Measurements from ENCODE around the gene ANKHD1. TPM values are rescaled to one million over a fixed set of nuclear protein-coding genes. Genes with fewer than 3 reads are reported as not detected.

ANKHD1 gene
- total and polyA plus RNA-seq, 9 of the 15 experiments (the other 6 are each of a cell fraction or from before 2014, with no cell fraction given): 38.9 to 138 (median 78.7) TPM

DNA sequence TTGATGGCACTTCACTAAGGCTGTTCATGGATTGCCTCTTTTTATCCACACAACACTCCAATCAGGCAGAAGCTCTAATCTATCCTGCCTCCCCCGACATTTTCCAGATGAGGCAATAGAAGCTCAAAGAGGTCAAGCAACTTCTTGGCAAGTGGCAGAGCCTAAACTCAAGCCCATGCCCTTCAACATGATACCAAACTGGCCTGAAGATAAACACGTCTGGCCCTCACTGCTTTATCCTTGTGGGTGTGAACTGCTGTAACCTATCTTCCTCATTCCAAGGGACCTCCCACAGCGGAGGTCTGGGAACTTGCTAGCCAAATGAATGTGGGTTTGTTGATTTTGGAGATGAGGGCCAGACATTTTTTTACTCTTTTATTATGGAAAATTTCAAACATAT lies 172.5 kb downstream of the ANKHD1 start:
- H3K4me2 ChIP-seq (ENCODE audit: insufficient read depth, low read length): no peak overlapping the region
- no peak overlapping the region for H3K27ac ChIP-seq (ENCODE audit: extremely low read depth, low read depth, low read length)
- peaks cover 8 to 10% of the 10 kb centered on the region in 2 experiments; a peak in 3 of 5 replicates for H3K4me1 ChIP-seq (replicated peaks in 1 of 2; ENCODE audit: control insufficient read depth in 2 of 2, insufficient read depth in 2 of 2, low read length in 2 of 2)
- ChIA-PET CTCF (ENCODE audit: low intra/inter-chr PET ratio) (no interaction called here), POLR2A (interaction anchor here (0.5 to 1.6 kb wide), 5 partner anchors 9 to 201 kb away, joined by 3 to 5 read pairs (median 4); partner anchors contain the start of genes IK, NDUFA2 and SLC35A4)
- intact Hi-C loops (cut with micrococcal nuclease) (loop anchor here (1.0 kb wide), 1 partner anchor 37 kb away; no protein-coding TSS in a partner anchor), in situ Hi-C loops (cut with MboI) (no loop called here)
- DNase-seq (ENCODE audit: extremely low read depth in 1 of 4, low spot score in 3 of 4) (no peak), ATAC-seq (0 out of 3 replicates have a peak, but pooled peaks have one; percentile 10), FAIRE-seq (no peak)
- no peaks in the 10 kb centered on the region for H4K20me1 ChIP-seq (replicated peaks; ENCODE audit: control insufficient read depth, insufficient read depth, low read length)
- H3K9me1 ChIP-seq (ENCODE audit: control insufficient read depth, insufficient read depth, low read length): no peaks in the 10 kb centered on the region
- H3K9ac ChIP-seq (ENCODE audit: insufficient read depth in 1 of 2, low read depth in 2 of 2, low read length in 2 of 2): no peak overlapping the region
- peak overlapping the region; percentile 66 for H2AFZ ChIP-seq (ENCODE audit: low read depth, low read length)
- no peaks in the 10 kb centered on the region for H3K9me3 ChIP-seq (replicated peaks; ENCODE audit: control insufficient read depth, insufficient read depth, low read depth, low read length)
- H3K79me2 ChIP-seq (ENCODE audit: control insufficient read depth, insufficient read depth, low read length): no peaks in the 10 kb centered on the region
- H3K27me3 ChIP-seq (ENCODE audit: control insufficient read depth in 2 of 2, insufficient read depth in 2 of 2, low read length in 2 of 2): no peaks in the 10 kb centered on the region
- H3K36me3 ChIP-seq (ENCODE audit: control insufficient read depth, insufficient read depth, low read length): 0 out of 3 replicates have a peak, but pooled peaks cover 4% of the 10 kb centered on the region
- BruUV-seq (replicated peaks): no TSS peak
- no peak overlapping the region for H3K4me3 ChIP-seq
- WGBS (ENCODE audit: insufficient coverage, low coverage, missing lambda C conversion rate): 7% methylated on average over 3 of the region's 3 CpGs
- TF ChIP-seq ZNF23 (CRISPR knock-in tag; IDR thresholded peaks at IDR 0.05): no peak
- TF ChIP-seq, protein P1, sequence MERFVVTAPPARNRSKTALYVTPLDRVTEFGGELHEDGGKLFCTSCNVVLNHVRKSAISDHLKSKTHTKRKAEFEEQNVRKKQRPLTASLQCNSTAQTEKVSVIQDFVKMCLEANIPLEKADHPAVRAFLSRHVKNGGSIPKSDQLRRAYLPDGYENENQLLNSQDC (CRISPR knock-in tag; IDR thresholded peaks at IDR 0.05): no peak
- TF ChIP-seq CAMTA2 (CRISPR knock-in tag; conservative IDR thresholded peaks at IDR 0.05): no peak
- TF ChIP-seq ZNF253 (CRISPR knock-in tag; conservative IDR thresholded peaks at IDR 0.05): no peak
- TF ChIP-seq RBFOX2 (IDR thresholded peaks at IDR 0.05; ENCODE audit: low read depth, low read length): no peak
- no peak for TF ChIP-seq RHOXF2B (CRISPR knock-in tag; conservative IDR thresholded peaks at IDR 0.05)
- no peak for TF ChIP-seq LEF1 (IDR thresholded peaks at IDR 0.05)
- 0 out of 2 replicates have a peak, but pooled peaks have one; percentile 5 for TF ChIP-seq CBFA2T2 (conservative IDR thresholded peaks at IDR 0.05)
- TF ChIP-seq DMBX1 (CRISPR knock-in tag; IDR thresholded peaks at IDR 0.05; ENCODE audit: borderline replicate concordance): no peak
- no peak for TF ChIP-seq ZBTB1 (CRISPR knock-in tag; IDR thresholded peaks at IDR 0.05; ENCODE audit: borderline replicate concordance, low read depth)
- no peak for TF ChIP-seq ZNF347 (CRISPR knock-in tag; IDR thresholded peaks at IDR 0.05; ENCODE audit: low read depth)
- TF ChIP-seq ZNF668 (CRISPR knock-in tag; IDR thresholded peaks at IDR 0.05): no peak
- TF ChIP-seq, protein P2, sequence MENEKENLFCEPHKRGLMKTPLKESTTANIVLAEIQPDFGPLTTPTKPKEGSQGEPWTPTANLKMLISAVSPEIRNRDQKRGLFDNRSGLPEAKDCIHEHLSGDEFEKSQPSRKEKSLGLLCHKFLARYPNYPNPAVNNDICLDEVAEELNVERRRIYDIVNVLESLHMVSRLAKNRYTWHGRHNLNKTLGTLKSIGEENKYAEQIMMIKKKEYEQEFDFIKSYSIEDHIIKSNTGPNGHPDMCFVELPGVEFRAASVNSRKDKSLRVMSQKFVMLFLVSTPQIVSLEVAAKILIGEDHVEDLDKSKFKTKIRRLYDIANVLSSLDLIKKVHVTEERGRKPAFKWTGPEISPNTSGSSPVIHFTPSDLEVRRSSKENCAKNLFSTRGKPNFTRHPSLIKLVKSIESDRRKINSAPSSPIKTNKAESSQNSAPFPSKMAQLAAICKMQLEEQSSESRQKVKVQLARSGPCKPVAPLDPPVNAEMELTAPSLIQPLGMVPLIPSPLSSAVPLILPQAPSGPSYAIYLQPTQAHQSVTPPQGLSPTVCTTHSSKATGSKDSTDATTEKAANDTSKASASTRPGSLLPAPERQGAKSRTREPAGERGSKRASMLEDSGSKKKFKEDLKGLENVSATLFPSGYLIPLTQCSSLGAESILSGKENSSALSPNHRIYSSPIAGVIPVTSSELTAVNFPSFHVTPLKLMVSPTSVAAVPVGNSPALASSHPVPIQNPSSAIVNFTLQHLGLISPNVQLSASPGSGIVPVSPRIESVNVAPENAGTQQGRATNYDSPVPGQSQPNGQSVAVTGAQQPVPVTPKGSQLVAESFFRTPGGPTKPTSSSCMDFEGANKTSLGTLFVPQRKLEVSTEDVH (IDR thresholded peaks at IDR 0.05; ENCODE audit: low read depth, partially characterized antibody): no peak
- TF ChIP-seq, protein P3, sequence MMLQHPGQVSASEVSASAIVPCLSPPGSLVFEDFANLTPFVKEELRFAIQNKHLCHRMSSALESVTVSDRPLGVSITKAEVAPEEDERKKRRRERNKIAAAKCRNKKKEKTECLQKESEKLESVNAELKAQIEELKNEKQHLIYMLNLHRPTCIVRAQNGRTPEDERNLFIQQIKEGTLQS (IDR thresholded peaks at IDR 0.05): 0 out of 2 replicates have a peak, but pooled peaks have one; percentile 11
- TF ChIP-seq, protein P3 (CRISPR knock-in tag; conservative IDR thresholded peaks at IDR 0.05): no peak
- no peak for TF ChIP-seq ETV1 (tag; conservative IDR thresholded peaks at IDR 0.05; ENCODE audit: low read depth)
- no peak for TF ChIP-seq ZKSCAN1 (IDR thresholded peaks at IDR 0.05; ENCODE audit: low read depth, low read length)
